ENCODE measurements around the gene LIMCH1. TPM values are rescaled to one million over a fixed set of nuclear protein-coding genes. Genes with fewer than 3 reads are reported as not detected.

Gene LIMCH1
- polyA plus RNA-seq, 3 donors = 107 to 120 (median 108) TPM

GRCh38 chr4:41526628-41527027 is 11.3 kb upstream of the LIMCH1 start:
- DNase-seq (ENCODE audit: low read depth in 3 of 3, low spot score in 2 of 3) = no peak

GRCh38 chr4:41528512-41529205 is 9.3 kb upstream of the LIMCH1 start:
- DNase-seq (ENCODE audit: low read depth in 3 of 3, low spot score in 2 of 3) = no peak

GRCh38 chr4:41530741-41531140 is 7.2 kb upstream of the LIMCH1 start:
- no peak for DNase-seq (ENCODE audit: low read depth in 3 of 3, low spot score in 2 of 3)

GRCh38 chr4:41532336-41532735 is 5.6 kb upstream of the LIMCH1 start:
- no peak for DNase-seq (ENCODE audit: low read depth in 3 of 3, low spot score in 2 of 3)

- DNase-seq (ENCODE audit: low read depth in 3 of 3, low spot score in 2 of 3) = no peak
These were observed 5.1 kb upstream of the LIMCH1 start for GRCh38 chr4:41532882-41533281.

- DNase-seq (ENCODE audit: low read depth in 3 of 3, low spot score in 2 of 3) = no peak
These were observed 4.3 kb upstream of the LIMCH1 start for GRCh38 chr4:41533680-41534079.

- DNase-seq (ENCODE audit: low read depth in 3 of 3, low spot score in 2 of 3) = no peak
These were observed 3.6 kb upstream of the LIMCH1 start for GRCh38 chr4:41534404-41534803.

- no peak for DNase-seq (ENCODE audit: low read depth in 3 of 3, low spot score in 2 of 3)
These were observed 2.0 kb upstream of the LIMCH1 start for GRCh38 chr4:41535911-41536371.

- DNase-seq (ENCODE audit: low read depth in 3 of 3, low spot score in 2 of 3) = no peak
These were observed 566 bp upstream of the LIMCH1 start for GRCh38 chr4:41537292-41537890.

- no peak for DNase-seq (ENCODE audit: low read depth in 3 of 3, low spot score in 2 of 3)
These were observed 1.0 kb downstream of the LIMCH1 start for GRCh38 chr4:41538887-41539498.

GRCh38 chr4:41539711-41540110 is 1.8 kb downstream of the LIMCH1 start:
- no peak for DNase-seq (ENCODE audit: low read depth in 3 of 3, low spot score in 2 of 3)

- DNase-seq (ENCODE audit: low read depth in 3 of 3, low spot score in 2 of 3) = no peak
These were observed 2.7 kb downstream of the LIMCH1 start for GRCh38 chr4:41540687-41541086.

- no peak for DNase-seq (ENCODE audit: low read depth in 3 of 3, low spot score in 2 of 3)
These were observed 3.7 kb downstream of the LIMCH1 start for GRCh38 chr4:41541687-41542094.

GRCh38 chr4:41542526-41543275 is 4.7 kb downstream of the LIMCH1 start:
- no peak for DNase-seq (ENCODE audit: low read depth in 3 of 3, low spot score in 2 of 3)

GRCh38 chr4:41545238-41545637 is 7.3 kb downstream of the LIMCH1 start:
- no peak for DNase-seq (ENCODE audit: low read depth in 3 of 3, low spot score in 2 of 3)

GRCh38 chr4:41546638-41547037 is 8.7 kb downstream of the LIMCH1 start:
- no peak for DNase-seq (ENCODE audit: low read depth in 3 of 3, low spot score in 2 of 3)

GRCh38 chr4:41548305-41548880 is 10.4 kb downstream of the LIMCH1 start:
- no peak for DNase-seq (ENCODE audit: low read depth in 3 of 3, low spot score in 2 of 3)

- no peak for DNase-seq (ENCODE audit: low read depth in 3 of 3, low spot score in 2 of 3)
These were observed 11.5 kb downstream of the LIMCH1 start for GRCh38 chr4:41549478-41549877.

GRCh38 chr4:41550308-41550707 is 12.4 kb downstream of the LIMCH1 start:
- no peak for DNase-seq (ENCODE audit: low read depth in 3 of 3, low spot score in 2 of 3)

- no peak for DNase-seq (ENCODE audit: low read depth in 3 of 3, low spot score in 2 of 3)
These were observed 13.6 kb downstream of the LIMCH1 start for GRCh38 chr4:41551536-41551935.

- no peak for DNase-seq (ENCODE audit: low read depth in 3 of 3, low spot score in 2 of 3)
These were observed 16.9 kb downstream of the LIMCH1 start for GRCh38 chr4:41554905-41555304.
